ENCODE measurements around the gene RAMP1.
"Not testable (repeated sequence)": the region's sequence is repeated elsewhere in the genome, so short reads cannot be mapped to it uniquely, and the experiment has no call there.

RAMP1 gene

DNA sequence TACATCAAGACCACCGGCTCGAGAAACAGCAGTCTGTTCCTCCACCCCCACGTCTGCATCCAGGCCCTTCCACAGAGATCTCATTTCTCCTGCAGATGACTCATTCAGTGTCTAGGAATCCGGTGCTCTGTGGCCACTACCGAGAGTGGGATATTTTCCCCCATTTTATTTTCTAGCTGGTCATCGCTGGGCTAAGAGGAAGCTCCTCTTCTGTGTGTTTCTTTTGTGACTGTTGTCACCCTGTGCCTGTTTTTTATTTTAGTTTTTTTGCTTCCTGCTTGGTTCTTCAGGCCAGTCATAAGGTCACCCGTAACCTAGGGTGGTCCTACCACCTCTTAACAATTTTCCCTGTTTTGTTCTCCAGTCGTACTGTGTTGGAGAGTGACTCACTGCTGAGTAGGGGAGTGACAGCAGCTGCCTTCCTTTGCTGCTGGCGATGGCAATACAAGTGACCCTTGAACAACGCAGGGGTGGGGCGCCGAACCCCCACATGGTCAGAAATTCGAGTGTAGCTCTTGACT lies 6.7 kb downstream of the RAMP1 start:
- Histone ChIP-seq H4K20me1 (ENCODE audit: insufficient read depth, low read length, poor library complexity, severe bottlenecking) (no peaks in the 10 kb centered on the region), H3F3A (ENCODE audit: low read depth) (no peaks in the 10 kb centered on the region), H3K4me2 (ENCODE audit: low read depth, low read length, poor library complexity, severe bottlenecking) (no peak overlapping the region), H3K4me1 (ENCODE audit: insufficient read depth, low read length, poor library complexity, severe bottlenecking) (peaks cover 12% of the 10 kb centered on the region), H3K79me2 (ENCODE audit: insufficient read depth, low read length) (no peaks in the 10 kb centered on the region), H3K27me3 (ENCODE audit: insufficient read depth, low read length, poor library complexity, severe bottlenecking) (no peaks in the 10 kb centered on the region), H3K4me3 (ENCODE audit: low read length, poor library complexity, severe bottlenecking) (no peak overlapping the region), H3K9me3 (ENCODE audit: insufficient read depth, low read depth, low read length) (no peaks in the 10 kb centered on the region), H2AFZ (ENCODE audit: low read length) (peak overlapping the region; percentile 25; the same call in 1 of the 2 replicates), H3K9ac (ENCODE audit: low read depth, low read length, poor library complexity, severe bottlenecking) (no peak overlapping the region), H3K9me2 (replicated peaks; ENCODE audit: low read depth, low read length) (no peaks in the 10 kb centered on the region), H3K36me3 (ENCODE audit: insufficient read depth, low read length) (no peaks in the 10 kb centered on the region)
- no peak for TF ChIP-seq EZH2phosphoT487 (IDR thresholded peaks at IDR 0.05; ENCODE audit: borderline replicate concordance)
- TF ChIP-seq, protein P1, sequence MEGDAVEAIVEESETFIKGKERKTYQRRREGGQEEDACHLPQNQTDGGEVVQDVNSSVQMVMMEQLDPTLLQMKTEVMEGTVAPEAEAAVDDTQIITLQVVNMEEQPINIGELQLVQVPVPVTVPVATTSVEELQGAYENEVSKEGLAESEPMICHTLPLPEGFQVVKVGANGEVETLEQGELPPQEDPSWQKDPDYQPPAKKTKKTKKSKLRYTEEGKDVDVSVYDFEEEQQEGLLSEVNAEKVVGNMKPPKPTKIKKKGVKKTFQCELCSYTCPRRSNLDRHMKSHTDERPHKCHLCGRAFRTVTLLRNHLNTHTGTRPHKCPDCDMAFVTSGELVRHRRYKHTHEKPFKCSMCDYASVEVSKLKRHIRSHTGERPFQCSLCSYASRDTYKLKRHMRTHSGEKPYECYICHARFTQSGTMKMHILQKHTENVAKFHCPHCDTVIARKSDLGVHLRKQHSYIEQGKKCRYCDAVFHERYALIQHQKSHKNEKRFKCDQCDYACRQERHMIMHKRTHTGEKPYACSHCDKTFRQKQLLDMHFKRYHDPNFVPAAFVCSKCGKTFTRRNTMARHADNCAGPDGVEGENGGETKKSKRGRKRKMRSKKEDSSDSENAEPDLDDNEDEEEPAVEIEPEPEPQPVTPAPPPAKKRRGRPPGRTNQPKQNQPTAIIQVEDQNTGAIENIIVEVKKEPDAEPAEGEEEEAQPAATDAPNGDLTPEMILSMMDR (conservative IDR thresholded peaks at IDR 0.05; ENCODE audit: low read length): no peak

DNA sequence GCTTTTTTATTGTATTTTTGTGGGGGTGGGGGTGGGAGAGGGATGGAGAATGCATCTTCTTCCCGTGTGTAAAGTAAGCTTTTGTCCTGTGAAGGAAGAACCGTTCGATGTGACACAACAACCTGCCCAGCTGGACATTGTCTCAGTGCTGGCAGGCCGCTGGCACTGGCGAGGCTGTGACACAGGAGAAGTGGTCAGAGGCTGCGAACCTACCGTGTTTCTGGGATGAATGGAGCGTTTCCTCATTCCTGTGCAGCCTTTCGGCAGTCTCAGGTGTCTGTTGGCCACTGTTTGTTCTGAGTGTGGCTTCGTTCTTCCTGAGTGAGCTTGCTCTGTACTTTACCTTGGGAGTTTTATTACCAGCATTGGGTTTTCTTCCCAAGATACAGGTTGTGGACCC lies 8.0 kb downstream of the RAMP1 start:
- Histone ChIP-seq H4K20me1 (ENCODE audit: insufficient read depth, low read length, poor library complexity, severe bottlenecking) (no peaks in the 10 kb centered on the region), H3K4me2 (ENCODE audit: low read depth, low read length, poor library complexity, severe bottlenecking) (no peak overlapping the region), H3F3A (ENCODE audit: low read depth) (no peaks in the 10 kb centered on the region), H3K79me2 (ENCODE audit: insufficient read depth, low read length) (no peaks in the 10 kb centered on the region), H2AFZ (ENCODE audit: low read length) (no peak overlapping the region), H3K4me1 (ENCODE audit: insufficient read depth, low read length, poor library complexity, severe bottlenecking) (peaks cover 19% of the 10 kb centered on the region), H3K9me2 (replicated peaks; ENCODE audit: low read depth, low read length) (no peaks in the 10 kb centered on the region), H3K4me3 (ENCODE audit: low read length, poor library complexity, severe bottlenecking) (no peak overlapping the region), H3K27me3 (ENCODE audit: insufficient read depth, low read length, poor library complexity, severe bottlenecking) (no peaks in the 10 kb centered on the region), H3K9me3 (ENCODE audit: insufficient read depth, low read depth, low read length) (no peaks in the 10 kb centered on the region), H3K36me3 (ENCODE audit: insufficient read depth, low read length) (no peaks in the 10 kb centered on the region), H3K9ac (ENCODE audit: low read depth, low read length, poor library complexity, severe bottlenecking) (no peak overlapping the region)
- TF ChIP-seq, protein P1 (conservative IDR thresholded peaks at IDR 0.05; ENCODE audit: low read length): no peak
- no peak for TF ChIP-seq EZH2phosphoT487 (IDR thresholded peaks at IDR 0.05; ENCODE audit: borderline replicate concordance)

DNA sequence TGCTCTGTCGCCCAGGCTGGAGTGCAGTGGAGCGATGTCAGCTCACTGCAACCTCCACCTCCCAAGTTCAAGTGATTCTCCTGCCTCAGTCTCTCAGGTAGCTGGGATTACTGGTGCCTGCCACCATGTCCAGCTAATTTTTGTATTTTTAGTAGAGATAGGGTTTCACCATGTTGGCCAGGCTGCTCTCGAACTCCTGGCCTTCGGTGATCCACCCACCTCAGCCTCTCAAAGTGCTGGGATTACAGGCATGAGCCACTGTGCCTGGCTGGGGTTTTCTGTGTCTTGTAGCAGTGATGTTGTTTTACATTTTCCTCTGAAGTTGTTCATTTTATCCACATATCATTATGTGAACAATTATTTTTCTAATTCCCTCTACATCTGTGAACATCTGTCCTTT lies 8.7 kb downstream of the RAMP1 start:
- not testable (repeated sequence) for H3K79me2 ChIP-seq (ENCODE audit: insufficient read depth, low read length); H4K20me1 ChIP-seq (ENCODE audit: insufficient read depth, low read length, poor library complexity, severe bottlenecking); H3K27me3 ChIP-seq (ENCODE audit: insufficient read depth, low read length, poor library complexity, severe bottlenecking); H2AFZ ChIP-seq (ENCODE audit: low read length); H3K36me3 ChIP-seq (ENCODE audit: insufficient read depth, low read length); H3K4me3 ChIP-seq (ENCODE audit: low read length, poor library complexity, severe bottlenecking); H3K9me3 ChIP-seq (ENCODE audit: insufficient read depth, low read depth, low read length); H3K9me2 ChIP-seq (replicated peaks; ENCODE audit: low read depth, low read length); H3F3A ChIP-seq (ENCODE audit: low read depth); H3K9ac ChIP-seq (ENCODE audit: low read depth, low read length, poor library complexity, severe bottlenecking)
- Histone ChIP-seq H3K4me1 (ENCODE audit: insufficient read depth, low read length, poor library complexity, severe bottlenecking) (peaks cover 19% of the 10 kb centered on the region), H3K4me2 (ENCODE audit: low read depth, low read length, poor library complexity, severe bottlenecking) (peak overlapping the region; percentile 15)

DNA sequence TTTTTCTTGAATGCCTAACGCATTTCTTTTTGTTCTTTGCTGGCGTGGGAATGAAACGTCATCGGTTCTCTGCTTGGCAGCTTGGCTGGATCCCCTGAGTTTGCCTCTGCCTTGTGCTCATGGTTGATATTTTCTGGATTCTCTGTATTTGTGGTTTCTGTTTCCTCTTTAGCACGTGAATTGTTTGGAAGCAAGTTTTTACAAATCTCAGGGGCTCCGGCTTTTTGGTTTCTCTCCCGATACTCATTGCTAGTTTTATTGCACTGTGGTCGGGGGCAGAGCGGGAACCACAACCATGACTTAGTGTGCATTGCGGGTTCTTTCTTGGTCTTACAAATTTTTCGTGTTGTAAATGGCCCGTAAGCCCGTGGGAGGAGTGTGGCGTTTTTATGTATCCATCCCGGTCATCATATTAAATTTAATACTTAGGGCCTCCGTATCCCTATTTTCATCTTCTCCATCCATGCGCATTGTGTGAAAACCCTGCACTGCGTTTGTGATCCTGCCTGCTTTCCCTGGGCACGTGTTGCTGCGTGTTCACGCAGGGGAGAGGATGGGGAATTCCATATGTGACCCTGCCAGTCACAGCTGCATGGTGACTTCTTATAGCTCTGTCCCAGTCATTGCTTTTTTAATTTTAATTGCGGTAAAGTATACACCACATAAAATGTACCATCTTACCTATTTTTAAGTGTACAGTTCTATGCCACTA lies 9.4 kb downstream of the RAMP1 start:
- Histone ChIP-seq H3K27me3 (ENCODE audit: insufficient read depth, low read length, poor library complexity, severe bottlenecking) (no peaks in the 10 kb centered on the region), H3K36me3 (ENCODE audit: insufficient read depth, low read length) (no peaks in the 10 kb centered on the region), H3K9ac (ENCODE audit: low read depth, low read length, poor library complexity, severe bottlenecking) (no peak overlapping the region), H4K20me1 (ENCODE audit: insufficient read depth, low read length, poor library complexity, severe bottlenecking) (no peaks in the 10 kb centered on the region), H3K4me1 (ENCODE audit: insufficient read depth, low read length, poor library complexity, severe bottlenecking) (peaks cover 19% of the 10 kb centered on the region), H3K9me2 (replicated peaks; ENCODE audit: low read depth, low read length) (no peaks in the 10 kb centered on the region), H3F3A (ENCODE audit: low read depth) (no peaks in the 10 kb centered on the region), H3K4me3 (ENCODE audit: low read length, poor library complexity, severe bottlenecking) (no peak overlapping the region), H3K9me3 (ENCODE audit: insufficient read depth, low read depth, low read length) (no peaks in the 10 kb centered on the region), H2AFZ (ENCODE audit: low read length) (no peak overlapping the region), H3K4me2 (ENCODE audit: low read depth, low read length, poor library complexity, severe bottlenecking) (peak overlapping the region; percentile 15), H3K79me2 (ENCODE audit: insufficient read depth, low read length) (no peaks in the 10 kb centered on the region)
- TF ChIP-seq, protein P1 (conservative IDR thresholded peaks at IDR 0.05; ENCODE audit: low read length): no peak
- TF ChIP-seq EZH2phosphoT487 (IDR thresholded peaks at IDR 0.05; ENCODE audit: borderline replicate concordance): no peak
